ENCODE results near the gene TIGD7. TPM values are rescaled to one million over a fixed set of nuclear protein-coding genes. Genes with fewer than 3 reads are reported as not detected.

TIGD7 gene
- 5.3 TPM for total RNA-seq

DNA sequence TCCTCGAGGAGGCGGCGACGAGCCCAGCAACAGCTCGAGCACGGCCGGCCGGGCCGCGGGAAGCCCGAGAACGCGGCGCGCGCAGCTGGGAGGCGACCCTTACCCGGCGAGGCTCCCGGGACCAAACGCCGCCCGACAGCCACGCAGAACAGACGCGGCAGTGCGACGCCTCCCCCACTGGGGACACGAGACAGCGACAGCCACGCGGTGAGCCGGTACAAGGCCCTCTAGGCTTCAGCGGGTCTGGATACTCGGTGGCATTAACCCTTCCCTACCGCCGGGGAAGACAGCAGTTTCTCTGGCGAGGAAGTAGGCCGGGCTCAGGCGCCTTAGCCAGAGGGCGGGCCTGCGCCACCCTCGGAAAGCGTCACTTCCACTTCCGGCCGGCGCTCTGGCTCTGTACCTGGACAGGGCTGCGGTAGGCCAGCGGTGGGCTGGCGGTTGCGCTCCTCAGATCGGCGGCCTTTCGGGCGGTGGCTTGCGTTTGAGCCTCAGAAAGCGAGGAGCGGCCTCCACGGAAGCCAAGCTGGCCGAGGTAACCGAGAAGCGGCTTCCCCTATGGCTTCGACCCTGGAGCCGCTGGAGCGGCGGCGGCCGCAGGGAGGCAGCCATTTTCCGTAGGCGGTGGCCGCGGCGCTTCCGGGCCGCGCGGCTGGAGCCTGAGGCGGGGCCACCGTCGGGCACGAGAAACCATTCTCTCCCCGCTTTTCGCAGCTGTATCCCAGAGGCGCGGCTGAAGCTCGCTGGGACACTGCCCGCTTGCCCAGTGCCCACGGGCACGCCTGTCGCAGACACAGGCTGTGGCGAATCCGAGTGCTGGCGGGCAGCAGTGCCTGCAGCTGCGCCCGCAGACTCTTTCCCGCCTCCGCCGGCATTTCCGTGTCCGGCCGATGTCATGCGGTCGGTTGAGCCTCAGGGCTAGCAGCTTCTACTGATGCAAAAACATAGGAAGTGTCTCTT is at the start of gene TIGD7, which contains the start of gene ZNF75A:
TSS of gene TIGD7 (minus strand) at position 322 of the 960 bp plus-strand sequence. CDS start 4,816 bp downstream, outside the sequence.
TSS of gene ZNF75A (plus strand) at position 389 of the 960 bp plus-strand sequence. CDS start 2,932 bp downstream, outside the sequence.
- DNase-seq (ENCODE audit: low spot score) = peak; percentile 86

DNA sequence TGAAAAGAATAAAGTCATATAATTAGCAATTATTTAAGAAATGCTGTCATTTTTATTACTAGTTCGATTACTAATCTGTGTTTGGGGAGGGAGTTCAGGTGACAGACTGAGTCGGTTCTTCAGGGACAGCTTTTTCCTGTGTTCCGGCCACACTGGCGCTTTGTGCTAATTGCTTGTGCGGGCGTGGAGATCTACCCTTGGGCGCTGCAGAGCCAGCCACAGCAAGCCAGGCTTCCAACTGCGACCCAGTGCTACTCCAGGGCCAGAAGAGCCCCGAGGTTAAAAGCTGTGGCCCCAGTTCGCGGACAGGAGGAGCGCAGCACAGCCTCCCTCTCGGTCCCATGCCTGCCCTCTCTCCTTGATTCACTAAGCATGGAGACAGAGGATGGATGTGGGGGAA is 43.9 kb upstream of the TIGD7 start:
- DNase-seq (ENCODE audit: low spot score) = no peak

DNA sequence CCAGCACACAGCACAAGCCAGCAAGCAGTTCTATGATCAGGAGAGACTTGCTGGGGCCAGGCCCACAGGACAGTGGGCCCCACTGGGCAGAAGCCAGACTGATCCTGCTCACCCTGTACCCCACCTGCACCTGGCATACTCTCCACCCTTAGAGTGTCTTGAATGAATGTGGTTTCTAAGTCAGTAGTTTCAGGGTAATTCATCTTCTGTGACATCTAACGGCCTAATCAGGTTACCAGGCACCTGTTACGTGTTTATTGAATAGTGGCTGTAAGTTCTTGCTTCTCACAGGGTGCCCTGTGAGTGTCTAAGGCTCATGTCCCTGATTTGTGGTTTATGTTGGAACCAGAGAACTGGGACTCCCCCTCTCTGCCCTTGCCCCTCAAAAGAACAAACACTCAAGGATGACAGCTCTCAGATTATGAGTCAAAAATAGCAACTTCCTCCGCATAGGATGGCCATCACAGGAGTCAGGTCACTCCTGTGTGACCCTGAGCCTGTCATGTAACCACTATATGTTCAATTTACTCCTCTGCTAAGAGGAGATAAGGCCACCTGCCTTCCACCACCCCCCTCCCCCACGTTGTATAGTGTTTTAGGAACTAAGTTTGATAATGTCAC is 43.4 kb upstream of the TIGD7 start:
- DNase-seq (ENCODE audit: low spot score) = no peak

- no peak for DNase-seq (ENCODE audit: low spot score)
These were observed 42.4 kb upstream of the TIGD7 start for GRCh38 chr16:3347586-3347985.

DNA sequence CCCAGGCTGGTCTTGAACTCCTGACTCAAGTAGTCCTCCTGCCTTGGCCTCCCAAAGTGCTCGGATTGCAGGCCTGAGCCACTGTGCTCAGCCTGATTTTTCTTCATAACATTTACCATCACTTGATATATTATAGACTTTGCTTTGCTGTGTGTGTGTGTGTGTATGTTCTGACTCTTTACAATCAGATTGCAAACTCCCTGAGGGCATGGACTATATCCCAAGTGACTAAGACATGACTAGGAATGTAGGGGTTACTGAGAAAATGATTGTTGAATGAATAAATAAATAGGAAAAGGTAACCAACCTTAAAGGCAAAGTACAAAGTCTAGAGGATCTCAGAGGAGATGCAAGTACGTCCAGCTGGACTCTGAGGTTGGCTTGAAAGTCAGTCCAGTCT is 40.8 kb upstream of the TIGD7 start:
- DNase-seq (ENCODE audit: low spot score) = no peak

- no peak for DNase-seq (ENCODE audit: low spot score)
These were observed 23.4 kb upstream of the TIGD7 start for GRCh38 chr16:3328643-3329042.

DNA sequence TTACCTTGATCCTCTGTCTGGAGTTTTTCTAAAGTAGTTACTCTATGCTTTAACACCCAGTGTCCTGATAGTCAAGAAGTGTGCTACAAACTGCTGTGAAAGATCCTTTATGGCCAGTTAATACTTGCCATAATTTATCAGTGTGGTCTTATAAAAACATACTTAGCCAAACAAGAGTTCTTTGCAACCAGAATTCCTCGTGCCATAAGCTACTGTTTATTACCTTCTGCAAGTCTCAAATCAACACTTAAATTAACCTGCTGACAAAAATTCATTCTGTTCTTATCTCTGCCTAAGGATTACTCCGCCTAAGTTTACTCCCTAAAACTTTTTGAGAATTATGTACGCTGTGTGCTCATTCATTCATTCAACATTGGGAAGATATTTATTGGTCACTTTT is 22.9 kb upstream of the TIGD7 start:
- no peak for DNase-seq (ENCODE audit: low spot score)

DNA sequence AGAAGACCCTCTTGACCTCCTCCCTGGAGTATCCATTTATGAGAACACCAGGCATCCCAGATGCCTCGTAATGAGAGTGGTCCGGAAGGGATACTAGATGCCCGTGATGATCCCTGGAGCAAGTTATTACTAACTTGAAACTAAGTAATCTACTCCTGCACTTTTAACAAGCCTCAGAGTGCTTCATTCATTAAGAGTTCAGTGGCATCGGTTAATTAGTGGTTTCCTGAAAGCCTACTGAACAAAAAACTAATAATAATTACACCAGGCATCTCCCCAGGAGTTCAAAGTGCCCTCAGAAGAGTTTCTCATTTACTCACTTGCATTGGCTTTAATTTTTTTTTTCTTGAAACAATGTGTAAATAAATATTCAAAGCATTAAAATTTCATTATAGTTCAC is 22.3 kb upstream of the TIGD7 start:
- DNase-seq (ENCODE audit: low spot score) = no peak

DNA sequence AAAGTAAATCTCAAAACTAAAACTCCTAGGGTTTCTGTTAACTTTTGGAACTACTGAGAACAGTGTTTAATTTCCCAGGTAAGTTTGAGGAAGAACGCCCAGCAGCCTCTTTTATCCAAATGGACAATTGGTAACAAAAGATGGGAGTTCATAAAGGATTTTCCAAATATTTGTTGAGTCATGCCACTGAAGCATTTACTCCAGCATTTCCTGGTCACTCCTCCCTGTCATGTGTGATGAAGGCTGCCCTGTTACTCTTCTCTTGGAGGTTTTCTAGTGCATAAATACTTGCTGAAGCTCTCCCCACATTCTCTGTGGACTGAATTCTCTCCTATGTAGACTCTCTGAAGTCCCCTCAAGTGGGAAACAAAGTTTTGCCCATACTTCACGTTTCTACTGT is 16.6 kb upstream of the TIGD7 start:
- no peak for DNase-seq (ENCODE audit: low spot score)

- DNase-seq (ENCODE audit: low spot score) = no peak
These were observed 12.2 kb upstream of the TIGD7 start for GRCh38 chr16:3317315-3317999.

DNA sequence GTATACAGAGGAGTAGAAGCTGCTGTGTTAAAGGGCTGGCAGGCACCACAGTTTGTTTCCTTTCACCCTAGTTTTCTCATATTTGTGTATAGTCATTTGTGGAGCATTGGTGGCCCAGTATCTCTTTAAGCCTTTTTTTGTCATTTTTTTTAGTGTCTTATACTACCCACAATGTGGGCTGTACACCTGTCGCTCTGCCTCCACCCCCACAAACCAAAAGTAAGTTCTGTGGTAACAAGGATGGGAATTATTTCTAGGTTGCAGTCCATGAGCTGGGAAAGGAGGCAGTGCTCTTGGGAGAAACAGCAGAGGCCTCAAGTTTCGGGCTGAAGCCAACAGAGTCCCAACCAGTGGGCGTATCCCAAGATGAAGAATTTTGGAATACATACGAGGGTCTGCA is 6.3 kb upstream of the TIGD7 start:
- DNase-seq (ENCODE audit: low spot score) = no peak

GRCh38 chr16:3306078-3306477 is 848 bp upstream of the TIGD7 start:
- DNase-seq (ENCODE audit: low spot score) = no peak

DNA sequence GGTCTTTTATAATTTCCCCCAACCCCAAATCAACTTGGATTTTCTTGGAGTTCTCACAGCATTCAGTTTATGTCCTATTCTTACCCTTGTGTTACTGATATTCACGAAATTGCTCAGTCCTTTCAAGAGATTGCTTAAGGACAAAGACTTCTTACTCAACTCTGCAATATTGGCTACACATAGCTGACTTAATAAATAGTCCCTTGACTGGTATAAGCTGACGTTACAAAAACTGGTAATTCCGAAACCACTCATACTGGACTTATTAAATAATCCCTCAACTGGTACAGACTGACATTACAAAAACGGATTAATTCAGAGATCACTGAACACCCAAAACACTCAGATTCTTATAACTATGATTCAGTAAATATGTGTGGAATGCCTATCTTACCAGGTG is 860 bp downstream of the TIGD7 start:
- DNase-seq (ENCODE audit: low spot score) = no peak

- DNase-seq (ENCODE audit: low spot score) = no peak
These were observed 9.4 kb downstream of the TIGD7 start for GRCh38 chr16:3295783-3296182.

- DNase-seq (ENCODE audit: low spot score) = no peak
These were observed 10.0 kb downstream of the TIGD7 start for GRCh38 chr16:3295209-3295608.

GRCh38 chr16:3292604-3293003 is 12.6 kb downstream of the TIGD7 start:
- DNase-seq (ENCODE audit: low spot score) = no peak

DNA sequence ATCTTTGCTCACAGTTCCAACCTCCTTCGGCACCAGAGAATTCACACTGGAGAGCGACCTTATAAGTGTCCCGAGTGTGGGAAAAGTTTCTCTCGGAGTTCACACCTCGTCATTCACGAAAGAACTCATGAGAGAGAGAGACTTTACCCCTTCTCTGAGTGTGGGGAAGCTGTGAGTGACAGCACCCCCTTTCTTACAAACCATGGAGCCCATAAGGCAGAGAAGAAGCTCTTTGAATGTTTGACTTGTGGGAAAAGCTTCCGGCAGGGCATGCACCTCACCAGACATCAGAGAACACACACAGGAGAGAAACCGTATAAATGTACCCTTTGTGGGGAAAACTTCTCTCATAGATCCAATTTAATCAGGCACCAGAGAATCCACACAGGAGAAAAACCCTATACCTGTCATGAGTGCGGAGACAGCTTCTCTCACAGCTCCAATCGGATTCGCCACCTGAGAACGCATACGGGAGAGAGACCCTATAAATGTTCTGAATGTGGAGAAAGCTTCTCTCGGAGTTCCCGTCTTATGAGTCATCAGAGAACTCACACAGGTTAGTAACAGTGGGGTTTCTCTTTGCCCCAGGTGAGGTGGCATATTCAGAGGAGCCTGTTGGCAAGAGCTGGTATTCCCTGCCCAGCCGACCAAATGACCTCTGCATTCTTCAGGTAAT is 15.1 kb downstream of the TIGD7 start:
- DNase-seq (ENCODE audit: low spot score) = no peak

GRCh38 chr16:3285131-3285530 is 20.1 kb downstream of the TIGD7 start:
- no peak for DNase-seq (ENCODE audit: low spot score)

- no peak for DNase-seq (ENCODE audit: low spot score)
These were observed 21.4 kb downstream of the TIGD7 start for GRCh38 chr16:3283543-3284447.

GRCh38 chr16:3282730-3283542 is 22.3 kb downstream of the TIGD7 start, which contains the start of gene ZNF263:
Gene ZNF263 (plus strand): TSS chr16:3283491. CDS start chr16:3283819, 328 bp downstream.
- DNase-seq (ENCODE audit: low spot score) = peak; percentile 98

Measured in ureter (tissue), 1 donor.